Inflammatory macrophage treated with lipopolysaccharide for 4 hours (primary cell): Measurements from ENCODE around the gene NPY5R.
A peak's percentile ranks its signal among the peaks of the same experiment; 100 is the strongest.

Experiments
- DNase-seq: peaks from one replicate; pipeline ENCODE4 v3.0.0-alpha.2; 2020

NPY5R gene

DNA sequence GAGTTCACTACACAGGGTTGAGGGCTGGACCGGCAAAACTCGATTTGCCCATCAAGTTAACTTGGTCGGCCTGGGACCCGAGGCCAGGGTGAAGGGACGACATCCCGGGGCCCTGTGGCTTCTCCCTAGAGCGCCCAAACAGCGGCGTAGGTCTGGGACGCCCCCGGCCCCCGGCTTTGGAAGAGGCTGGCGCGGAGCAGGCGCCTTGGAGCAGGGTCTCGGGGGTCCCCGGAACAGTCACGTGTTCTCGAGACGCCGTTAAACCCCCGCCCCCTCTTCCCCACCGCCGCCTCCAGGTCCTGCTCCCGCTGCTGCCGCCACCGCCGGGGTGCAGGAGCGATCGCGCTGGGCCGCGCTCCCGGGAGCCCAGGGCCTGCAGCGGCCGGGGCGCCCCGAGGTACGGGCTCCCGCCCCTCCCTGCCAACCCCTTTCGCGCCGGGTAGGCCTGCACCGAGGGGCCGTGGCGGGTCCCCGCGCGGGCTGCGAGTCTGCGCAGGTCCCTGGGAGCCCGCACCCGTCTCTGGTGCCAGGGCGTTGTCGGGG lies at the start of gene NPY5R:
NPY5R (plus strand) TSS at position 289 of the 543 bp plus-strand sequence. CDS start 6,382 bp downstream, outside the sequence.
- DNase-seq, result no peak

DNA sequence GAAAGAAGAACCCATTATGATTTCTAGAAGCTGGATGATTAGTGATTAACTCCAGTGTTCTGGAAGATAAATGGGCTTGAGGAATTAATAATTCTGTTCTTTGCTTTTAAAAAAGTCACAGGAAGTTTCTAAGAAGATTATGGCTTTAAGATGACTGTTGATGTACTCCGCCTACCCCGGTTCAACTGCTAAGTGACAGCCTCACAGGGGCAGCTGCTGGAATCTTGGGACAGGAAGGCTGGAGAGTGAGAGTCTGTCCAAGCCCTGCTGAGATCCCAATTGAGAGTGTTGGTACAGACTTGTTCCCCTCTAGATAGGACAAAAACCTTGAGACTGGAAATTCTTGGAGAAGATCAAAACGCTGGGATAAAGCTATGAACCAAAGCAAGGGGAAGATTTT lies 48.6 kb upstream of the NPY5R start:
- DNase-seq, result no peak

DNA sequence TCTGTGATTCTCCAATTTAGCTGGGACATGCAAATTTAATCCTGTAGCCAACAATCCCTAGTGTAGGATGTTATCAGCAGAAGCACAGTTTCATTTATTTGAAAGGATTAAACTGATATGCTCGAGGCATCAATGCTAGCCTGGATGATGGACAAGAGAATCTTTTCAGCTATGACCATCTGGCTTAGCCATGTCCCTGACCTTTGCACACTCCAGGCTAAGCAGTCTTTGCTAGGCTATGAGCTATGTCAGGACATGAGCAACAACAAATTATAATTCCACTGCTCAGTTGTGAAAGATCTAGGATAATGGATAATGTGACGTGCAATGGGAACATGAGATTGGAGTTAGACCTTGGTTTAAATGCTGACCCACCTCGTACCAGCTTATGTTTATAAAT lies 43.2 kb upstream of the NPY5R start:
- DNase-seq, result no peak

DNA sequence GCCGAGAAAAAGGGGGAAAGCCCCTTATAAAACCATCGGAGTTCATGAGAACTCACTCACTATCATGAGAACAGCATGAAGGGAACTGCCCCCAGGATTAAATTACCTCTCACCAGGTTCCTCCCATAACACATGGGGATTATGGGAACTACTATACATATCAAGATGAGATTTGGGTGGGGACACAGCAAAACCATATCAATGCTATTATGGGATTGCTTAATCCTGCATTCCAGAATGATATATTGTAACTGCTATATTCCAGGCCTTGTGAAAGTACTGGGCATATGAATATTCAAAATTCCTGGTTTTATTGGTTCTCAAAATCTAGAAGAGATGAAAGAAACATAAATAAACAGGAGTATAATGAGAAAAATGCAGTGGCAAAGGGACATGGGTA lies 40.6 kb upstream of the NPY5R start:
- no peak for DNase-seq

DNA sequence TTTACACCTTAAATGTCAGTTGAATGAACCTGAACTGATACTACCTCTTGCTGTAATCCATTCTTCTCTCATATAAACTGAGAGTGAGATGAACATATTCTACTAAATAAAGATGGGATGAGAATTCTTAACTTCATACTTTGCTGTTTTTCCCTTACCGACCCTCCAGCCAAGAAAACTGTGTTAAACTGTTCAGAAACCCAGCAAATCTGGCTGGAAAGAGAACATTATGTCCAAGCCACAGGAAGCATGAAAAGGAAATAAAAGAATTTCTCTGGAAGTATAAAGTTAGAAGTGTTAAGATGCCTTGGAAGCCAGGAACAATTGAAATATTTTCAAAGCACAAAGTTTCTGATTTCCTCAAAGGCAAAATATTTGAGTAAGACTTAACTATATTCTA lies 34.2 kb upstream of the NPY5R start:
- DNase-seq, result no peak

- peak; percentile 22 for DNase-seq
Measured at GRCh38 chr4:163317110-163317509, 26.6 kb upstream of the NPY5R start.

- no peak for DNase-seq
Measured at GRCh38 chr4:163330916-163331628, 12.6 kb upstream of the NPY5R start.

DNA sequence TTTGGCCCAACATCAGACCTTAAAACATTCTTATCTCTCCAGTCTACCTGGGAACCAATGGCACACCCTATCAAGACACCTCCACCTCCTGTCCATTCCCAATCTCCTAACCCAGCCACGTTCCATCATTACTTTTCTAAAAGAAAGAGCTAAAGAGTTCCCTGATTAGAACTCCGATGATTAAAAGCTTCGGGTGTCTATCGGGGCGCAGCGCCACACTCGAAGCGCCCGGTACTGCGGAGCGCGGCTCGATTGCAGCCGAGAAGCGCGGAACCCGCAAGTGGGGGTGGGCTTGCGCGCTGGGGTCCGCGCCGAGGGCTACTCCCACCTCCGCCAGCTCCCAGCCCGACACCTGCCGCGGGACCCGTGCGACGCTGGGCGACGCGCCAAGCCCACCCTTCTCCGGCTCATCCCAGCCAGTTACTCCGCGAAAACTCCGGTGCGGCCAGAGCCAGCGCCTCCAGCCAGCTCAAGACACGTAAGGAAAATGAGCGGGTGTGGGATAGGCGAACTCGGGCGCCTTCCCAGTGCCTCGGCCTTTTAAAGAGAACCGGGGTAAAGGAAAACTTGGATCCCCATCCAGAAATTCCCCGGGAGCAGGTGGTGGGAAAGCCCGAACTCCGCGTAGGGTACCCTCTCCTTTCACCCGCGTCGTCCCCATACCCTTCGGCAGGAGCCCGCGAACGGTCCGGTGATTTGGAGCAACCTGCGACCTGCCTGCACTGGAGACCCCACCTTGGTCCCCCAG lies 11.9 kb upstream of the NPY5R start:
- DNase-seq, result no peak

GRCh38 chr4:163332526-163333406 lies 10.9 kb upstream of the NPY5R start, which contains the start of gene NPY1R:
NPY1R (minus strand) TSS chr4:163332596; CDS start chr4:163326554, 6,042 bp downstream.
- DNase-seq, result peak; percentile 59

DNA sequence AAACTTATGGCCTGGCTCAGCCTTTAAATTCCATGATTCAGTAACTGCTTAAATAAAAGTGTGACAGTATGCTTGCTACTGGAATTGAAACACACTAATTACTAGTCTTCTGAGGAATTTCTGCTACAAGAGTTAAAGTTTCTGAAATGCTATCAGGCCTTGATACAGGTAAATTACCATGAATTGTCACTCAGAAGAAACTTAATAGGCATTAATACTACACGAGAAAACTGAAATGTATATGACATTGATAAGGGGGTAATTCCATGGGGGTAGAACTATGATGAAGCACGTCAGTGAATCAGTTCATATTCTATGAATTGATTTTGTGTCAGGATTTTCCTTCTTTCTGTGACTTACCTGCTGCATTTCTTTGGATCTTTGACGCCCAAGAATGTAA lies 8.3 kb upstream of the NPY5R start:
- DNase-seq, result no peak

GRCh38 chr4:163344147-163345125 lies 744 bp downstream of the NPY5R start:
- no peak for DNase-seq

DNA sequence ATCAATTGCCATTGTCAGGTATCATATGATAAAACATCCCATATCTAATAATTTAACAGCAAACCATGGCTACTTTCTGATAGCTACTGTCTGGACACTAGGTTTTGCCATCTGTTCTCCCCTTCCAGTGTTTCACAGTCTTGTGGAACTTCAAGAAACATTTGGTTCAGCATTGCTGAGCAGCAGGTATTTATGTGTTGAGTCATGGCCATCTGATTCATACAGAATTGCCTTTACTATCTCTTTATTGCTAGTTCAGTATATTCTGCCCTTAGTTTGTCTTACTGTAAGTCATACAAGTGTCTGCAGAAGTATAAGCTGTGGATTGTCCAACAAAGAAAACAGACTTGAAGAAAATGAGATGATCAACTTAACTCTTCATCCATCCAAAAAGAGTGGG lies 7.0 kb downstream of the NPY5R start:
- DNase-seq, result no peak

GRCh38 chr4:163353054-163353453 lies 9.4 kb downstream of the NPY5R start:
- DNase-seq, result no peak

DNA sequence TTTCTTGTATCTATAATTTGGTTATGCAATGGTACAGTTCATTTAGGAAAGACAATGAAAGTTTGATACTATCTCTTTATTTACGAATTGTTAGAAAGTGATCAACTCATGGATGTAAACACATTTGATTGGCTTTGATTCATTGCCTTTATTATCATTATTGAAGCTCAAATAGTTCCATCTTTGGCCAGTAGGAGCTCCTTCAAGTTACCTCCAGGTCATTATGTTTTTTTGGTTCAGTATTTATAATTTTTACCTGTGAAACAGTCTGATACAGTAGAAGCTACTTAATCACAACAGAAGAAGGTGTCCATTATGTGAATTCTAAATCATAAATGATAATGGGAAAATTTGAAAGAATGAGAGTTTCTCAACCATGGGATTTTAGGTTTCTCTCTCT lies 12.4 kb downstream of the NPY5R start:
- no peak for DNase-seq

DNA sequence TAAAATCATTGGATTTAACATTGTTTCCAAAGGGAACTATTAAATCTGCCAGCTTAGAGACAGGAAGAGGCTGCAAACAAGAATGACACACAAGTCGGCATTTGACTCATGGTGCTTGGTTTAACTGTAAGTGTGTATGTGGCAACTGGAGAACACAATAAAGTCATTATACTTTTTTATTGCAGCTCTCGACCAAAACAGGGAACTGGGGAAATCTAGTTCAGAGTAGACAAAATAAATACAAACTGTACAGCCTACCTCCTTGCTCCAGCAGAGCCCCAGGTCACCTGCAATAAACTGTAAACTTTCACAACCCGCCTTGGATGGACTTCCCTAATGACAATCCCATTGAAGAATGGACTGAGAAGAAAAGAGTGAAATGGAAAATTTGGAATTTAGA lies 24.0 kb downstream of the NPY5R start:
- DNase-seq, result no peak

GRCh38 chr4:163372029-163372428 lies 28.3 kb downstream of the NPY5R start:
- DNase-seq, result no peak

GRCh38 chr4:163378661-163379060 lies 35.0 kb downstream of the NPY5R start:
- DNase-seq, result no peak

DNA sequence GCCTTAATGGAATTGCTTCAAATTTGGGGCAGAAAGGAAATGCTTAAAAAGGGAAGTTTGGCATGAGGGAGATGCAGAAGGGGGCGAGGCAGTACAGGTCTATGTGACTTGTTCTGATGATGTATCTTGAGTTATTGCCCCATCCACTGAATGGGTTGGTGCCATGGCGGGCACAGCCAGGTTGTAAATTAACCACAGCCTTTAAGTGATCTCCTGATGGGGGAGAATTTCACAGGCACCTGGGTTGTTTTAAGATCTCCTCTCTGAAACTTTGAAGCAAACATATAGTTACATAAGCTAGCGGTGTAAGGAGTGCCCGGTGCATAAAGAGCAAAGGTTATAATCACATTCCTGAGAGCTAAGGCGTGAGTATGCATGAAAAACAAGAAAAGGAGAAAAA lies 37.0 kb downstream of the NPY5R start:
- DNase-seq, result no peak

DNA sequence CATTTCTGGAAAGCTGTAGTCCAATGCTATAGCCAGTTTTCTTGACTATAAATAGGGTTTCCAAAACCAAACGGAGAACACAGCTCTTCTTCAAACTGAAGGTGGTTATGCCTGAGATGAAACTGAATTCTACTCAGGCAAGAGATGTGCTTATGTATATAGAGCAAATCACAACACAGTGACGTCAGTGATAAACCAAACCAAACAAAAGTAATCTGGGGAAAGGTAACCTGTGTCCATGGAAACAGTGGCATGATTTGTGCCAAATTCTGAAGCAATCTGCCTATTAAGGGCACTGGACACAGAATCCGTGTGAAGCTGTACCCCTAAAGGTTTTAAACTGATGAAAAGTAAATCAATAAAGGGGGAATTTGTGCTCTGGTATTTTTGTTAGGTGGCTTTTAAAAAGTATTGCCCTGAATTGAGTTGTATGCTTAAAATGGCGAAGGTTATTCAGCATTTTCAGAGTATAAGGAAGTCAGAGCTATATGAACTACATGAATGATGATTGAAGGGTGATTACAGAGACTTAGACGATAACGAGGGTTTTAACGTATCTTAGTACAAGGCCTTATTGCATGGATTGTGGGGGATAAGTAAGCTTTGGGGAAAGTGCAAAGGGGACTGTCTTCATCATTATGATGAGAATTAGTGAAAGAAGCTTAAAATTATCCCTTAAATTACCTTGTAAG lies 38.6 kb downstream of the NPY5R start:
- no peak for DNase-seq

DNA sequence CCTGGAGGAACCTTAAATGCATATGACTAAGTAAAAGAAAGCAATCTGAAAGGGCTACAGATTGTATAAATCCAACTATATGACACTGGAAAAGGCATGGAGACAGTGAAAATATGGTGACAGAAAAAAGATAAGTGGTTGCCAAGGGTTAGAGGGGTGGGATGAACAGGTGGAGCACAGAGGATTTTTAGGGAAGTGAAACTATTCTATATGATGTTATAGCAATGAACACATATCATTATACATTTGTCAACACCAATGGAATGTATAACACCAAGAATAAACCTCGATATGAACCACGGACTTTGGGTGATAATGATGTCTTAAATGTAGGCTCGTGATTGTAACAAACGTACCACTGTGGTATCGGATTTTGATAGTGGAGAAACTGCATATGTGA lies 40.7 kb downstream of the NPY5R start:
- no peak for DNase-seq

GRCh38 chr4:163384926-163385325 lies 41.2 kb downstream of the NPY5R start:
- DNase-seq, result no peak
